Measurements from ENCODE around the gene KMT2A.

DNA sequence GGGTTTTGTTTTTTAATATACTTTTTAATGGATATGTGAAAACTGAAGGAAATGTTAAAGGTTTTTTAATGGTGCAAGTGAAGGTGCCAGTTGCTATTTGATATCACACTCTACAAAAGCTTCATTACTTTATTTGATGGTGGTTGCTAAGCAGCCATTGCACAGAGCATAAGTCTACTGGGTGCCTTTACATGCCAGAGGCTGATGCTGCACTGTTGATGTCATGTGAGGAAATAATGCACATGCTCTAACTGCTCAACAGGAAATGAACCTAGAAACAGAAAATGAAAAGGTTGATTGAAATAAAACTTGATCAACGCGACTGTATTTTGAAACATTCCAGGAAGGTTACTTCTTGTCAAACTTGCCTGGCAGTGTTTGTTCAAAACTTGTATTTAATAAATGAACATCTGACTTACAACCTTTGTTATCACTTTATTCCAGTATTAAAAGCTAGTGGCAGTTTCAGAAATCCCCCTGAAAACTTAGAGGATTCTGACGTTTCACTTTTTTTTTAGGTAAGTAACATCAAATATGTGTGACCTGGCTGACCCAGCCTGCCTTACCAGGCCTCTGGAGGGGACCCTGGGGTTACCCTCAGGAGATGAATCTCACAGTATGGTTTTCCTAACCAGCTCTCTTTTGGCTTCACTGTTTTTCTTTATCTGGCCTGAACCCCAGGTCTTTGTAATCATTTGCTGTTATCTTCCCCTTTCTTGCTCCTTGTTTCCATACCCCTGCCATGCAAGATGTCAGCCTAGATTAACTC, 37.3 kb upstream of the KMT2A start:
- TF ChIP-seq CTCF (IDR thresholded peaks at IDR 0.05) (no peak), EP300 (IDR thresholded peaks at IDR 0.05) (no peak), POLR2A (IDR thresholded peaks at IDR 0.05) (no peak)
